ENCODE data around the gene SLC45A3.

SLC45A3 gene

GRCh38 chr1:205699416-205699815 is 19.1 kb upstream of the SLC45A3 start:
- DNase-seq: no peak

- no peak for DNase-seq
Measured at GRCh38 chr1:205698921-205699320, 18.6 kb upstream of the SLC45A3 start.

- DNase-seq: no peak
Measured at GRCh38 chr1:205693421-205693991, 13.2 kb upstream of the SLC45A3 start.

GRCh38 chr1:205692423-205692822 is 12.1 kb upstream of the SLC45A3 start:
- DNase-seq: no peak

GRCh38 chr1:205690122-205690756 is 9.9 kb upstream of the SLC45A3 start:
- no peak for DNase-seq

- no peak for DNase-seq
Measured at GRCh38 chr1:205689479-205689878, 9.2 kb upstream of the SLC45A3 start.

- DNase-seq: no peak
Measured at GRCh38 chr1:205688171-205689080, 8.1 kb upstream of the SLC45A3 start.

- no peak for DNase-seq
Measured at GRCh38 chr1:205687242-205687641, 6.9 kb upstream of the SLC45A3 start.

- no peak for DNase-seq
Measured at GRCh38 chr1:205681364-205681763, 1.1 kb upstream of the SLC45A3 start.

- no peak for DNase-seq
Measured at GRCh38 chr1:205678286-205679111, 1.8 kb downstream of the SLC45A3 start.

GRCh38 chr1:205677167-205677566 is 3.1 kb downstream of the SLC45A3 start:
- DNase-seq: no peak

- DNase-seq: no peak
Measured at GRCh38 chr1:205676597-205676996, 3.7 kb downstream of the SLC45A3 start.

GRCh38 chr1:205676002-205676401 is 4.3 kb downstream of the SLC45A3 start:
- no peak for DNase-seq

- no peak for DNase-seq
Measured at GRCh38 chr1:205675247-205675646, 5.1 kb downstream of the SLC45A3 start.

- no peak for DNase-seq
Measured at GRCh38 chr1:205672970-205673369, 7.3 kb downstream of the SLC45A3 start.

- no peak for DNase-seq
Measured at GRCh38 chr1:205672395-205672889, 7.9 kb downstream of the SLC45A3 start.

GRCh38 chr1:205670611-205671430 is 9.5 kb downstream of the SLC45A3 start:
- DNase-seq: no peak

GRCh38 chr1:205670150-205670446 is 10.2 kb downstream of the SLC45A3 start:
- DNase-seq: no peak

- no peak for DNase-seq
Measured at GRCh38 chr1:205669341-205670149, 10.8 kb downstream of the SLC45A3 start.

- DNase-seq: no peak
Measured at GRCh38 chr1:205668951-205669340, 11.4 kb downstream of the SLC45A3 start.

All from stimulated activated CD4-positive, alpha-beta T cell treated with anti-CD3 and anti-CD28 coated beads, Interleukin-1b, Interleukin-23, amount 100 ng/mL, for 48 hours (primary cell).